ENCODE data around the gene TNRC6B.

TNRC6B gene

DNA sequence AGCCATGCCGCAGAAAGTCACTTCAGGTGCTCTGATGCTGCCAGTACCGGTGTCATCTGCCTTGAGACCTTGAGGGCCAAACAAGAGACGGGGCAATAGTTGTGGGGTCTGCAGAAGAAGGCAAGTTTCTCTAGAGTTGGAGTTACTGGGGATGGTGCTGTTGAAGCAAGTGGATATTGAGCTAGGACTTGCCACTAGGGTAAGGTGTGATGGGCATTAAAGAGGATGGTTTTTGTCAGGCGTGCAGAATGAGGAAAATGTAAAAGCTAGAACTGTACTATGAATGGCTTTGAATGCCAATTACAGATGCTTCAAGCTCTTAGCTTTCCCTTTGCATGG, 61.6 kb downstream of the TNRC6B start:
- no peak for TF ChIP-seq CTCF (IDR thresholded peaks at IDR 0.05; ENCODE audit: low read length, missing control alignments)
- no peak for DNase-seq (ENCODE audit: low read depth)
- no peak overlapping the region for H3K4me3 ChIP-seq (replicated peaks; ENCODE audit: low read depth, low read length)

DNA sequence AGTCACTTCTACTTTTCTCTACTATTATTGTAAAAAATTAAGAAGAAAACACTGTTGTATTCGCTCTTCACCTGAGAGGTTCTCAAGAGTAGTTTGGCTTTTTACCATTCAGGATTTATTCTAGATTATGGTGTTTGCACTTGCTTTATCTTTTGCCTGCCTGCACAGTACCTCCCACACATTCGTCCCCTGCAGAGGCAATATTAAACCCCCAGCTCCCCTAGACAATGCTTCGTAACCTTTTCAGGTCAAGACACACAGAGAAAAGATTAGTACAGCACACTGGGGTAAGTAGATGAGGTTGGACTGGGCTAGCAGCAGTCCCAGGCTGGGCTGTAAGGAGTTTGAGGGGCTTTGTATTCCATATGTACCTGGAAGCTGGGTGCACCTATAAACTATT, 62.4 kb downstream of the TNRC6B start:
- no peak for DNase-seq (ENCODE audit: low read depth)
- TF ChIP-seq CTCF (IDR thresholded peaks at IDR 0.05; ENCODE audit: low read length, missing control alignments): no peak
- no peak overlapping the region for H3K4me3 ChIP-seq (replicated peaks; ENCODE audit: low read depth, low read length)

- TF ChIP-seq CTCF (IDR thresholded peaks at IDR 0.05; ENCODE audit: low read length, missing control alignments): no peak
- no peak for DNase-seq (ENCODE audit: low read depth)
- H3K4me3 ChIP-seq (replicated peaks; ENCODE audit: low read depth, low read length): no peak overlapping the region
Observed at GRCh38 chr22:40240686-40241085, 63.0 kb downstream of the TNRC6B start.

GRCh38 chr22:40241200-40241763, 63.6 kb downstream of the TNRC6B start:
- TF ChIP-seq CTCF (IDR thresholded peaks at IDR 0.05; ENCODE audit: low read length, missing control alignments): no peak
- no peak for DNase-seq (ENCODE audit: low read depth)
- no peak overlapping the region for H3K4me3 ChIP-seq (replicated peaks; ENCODE audit: low read depth, low read length)

GRCh38 chr22:40243891-40244290, 66.2 kb downstream of the TNRC6B start:
- no peak for DNase-seq (ENCODE audit: low read depth)
- TF ChIP-seq CTCF (IDR thresholded peaks at IDR 0.05; ENCODE audit: low read length, missing control alignments): no peak
- no peak overlapping the region for H3K4me3 ChIP-seq (replicated peaks; ENCODE audit: low read depth, low read length)

- no peak for TF ChIP-seq CTCF (IDR thresholded peaks at IDR 0.05; ENCODE audit: low read length, missing control alignments)
- no peak for DNase-seq (ENCODE audit: low read depth)
- H3K4me3 ChIP-seq (replicated peaks; ENCODE audit: low read depth, low read length): no peak overlapping the region
Observed at GRCh38 chr22:40244586-40244985, 66.9 kb downstream of the TNRC6B start.

GRCh38 chr22:40247976-40248375, 70.3 kb downstream of the TNRC6B start:
- no peak for TF ChIP-seq CTCF (IDR thresholded peaks at IDR 0.05; ENCODE audit: low read length, missing control alignments)
- no peak overlapping the region for H3K4me3 ChIP-seq (replicated peaks; ENCODE audit: low read depth, low read length)
- DNase-seq (ENCODE audit: low read depth): no peak

All from fibroblast of pulmonary artery (primary cell).